Measurements from ENCODE around the gene SCARB1. TPM values are rescaled to one million over a fixed set of nuclear protein-coding genes. Genes with fewer than 3 reads are reported as not detected.

Gene SCARB1
- total and polyA plus RNA-seq, 2 of the 13 experiments (the other 11 are each of a cell fraction or from before 2014, with no cell fraction given): 63.4 to 160 TPM

GRCh38 chr12:124782132-124782531 lies 81.5 kb downstream of the SCARB1 start:
- no peak for FAIRE-seq

GRCh38 chr12:124780752-124781685 lies 82.6 kb downstream of the SCARB1 start:
- WGBS (ENCODE audit: low lambda C conversion rate): over 99% methylated on average over 12 of the region's 16 CpGs
- Histone ChIP-seq H4K20me1 (ENCODE audit: insufficient read depth, low read length) (no peaks in the 10 kb centered on the region), H3K4me3 (replicated peaks in 1 of 3; ENCODE audit: insufficient read depth in 1 of 3, low read depth in 2 of 3, low read length in 3 of 3) (no peak overlapping the region), H3K9me3 (ENCODE audit: low read length) (no peaks in the 10 kb centered on the region), H3K27ac (ENCODE audit: extremely low read length, insufficient read depth, low read length) (no peak overlapping the region), H3K27me3 (ENCODE audit: control insufficient read depth in 1 of 2, insufficient read depth in 2 of 2, low read length in 2 of 2) (no peaks in the 10 kb centered on the region), H3K9ac (ENCODE audit: insufficient read depth, low read depth, low read length) (no peak overlapping the region), H3K4me1 (ENCODE audit: insufficient read depth, low read length) (peaks cover 41% of the 10 kb centered on the region), H3K4me2 (ENCODE audit: low read depth, low read length) (no peak overlapping the region), H3K36me3 (replicated peaks in 1 of 2; ENCODE audit: control insufficient read depth in 1 of 2, insufficient read depth in 2 of 2, low read length in 2 of 2) (peaks cover 20 to 36% of the 10 kb centered on the region in 2 experiments; a peak in 4 of 5 replicates), H2AFZ (ENCODE audit: low read length) (no peak overlapping the region), H3K79me2 (ENCODE audit: insufficient read depth, low read length) (no peaks in the 10 kb centered on the region)
- TF ChIP-seq ZNF790 (CRISPR knock-in tag; IDR thresholded peaks at IDR 0.05; ENCODE audit: borderline replicate concordance) (no peak), RBM22 (optimal IDR thresholded peaks at IDR 0.05; ENCODE audit: low read length) (peak; percentile 12), REL (CRISPR knock-in tag; conservative IDR thresholded peaks at IDR 0.05) (no peak), ZNF598 (CRISPR knock-in tag; IDR thresholded peaks at IDR 0.05; ENCODE audit: borderline replicate concordance) (no peak), MYPOP (CRISPR knock-in tag; IDR thresholded peaks at IDR 0.05) (no peak), HMG20B (CRISPR knock-in tag; conservative IDR thresholded peaks at IDR 0.05) (no peak), ZBTB34 (CRISPR knock-in tag; IDR thresholded peaks at IDR 0.05) (no peak), AGO2 (optimal IDR thresholded peaks at IDR 0.05; ENCODE audit: low read depth, low read length) (peak; percentile 50), ZNF263 (CRISPR knock-in tag; IDR thresholded peaks at IDR 0.05) (no peak), ZNF605 (CRISPR knock-in tag; IDR thresholded peaks at IDR 0.05) (no peak)
- in situ Hi-C loops (cut with HindIII; ENCODE audit: extremely low pct_ligation_motif_present, low pct_unique_long_range_greater_than_20kb): no loop called here
- ATAC-seq (no peak), FAIRE-seq (no peak), DNase-seq (ENCODE audit: low spot score) (no peak)
- ChIA-PET CTCF (ENCODE audit: low intra/inter-chr PET ratio, low total read pairs) (no interaction called here), POLR2A (interaction anchor here (1.0 to 1.1 kb wide), 2 partner anchors 48 to 126 kb away, joined by 3 read pairs; no protein-coding TSS in a partner anchor)
- intact Hi-C loops (cut with micrococcal nuclease; ENCODE audit: unreplicated experiment): no loop called here
- no TSS peak for BruUV-seq (replicated peaks)

More at GRCh38 chr12:124782132-124782531, 81.5 kb downstream of the SCARB1 start:
- in situ Hi-C loops (cut with HindIII; ENCODE audit: extremely low pct_ligation_motif_present, low pct_unique_long_range_greater_than_20kb) (no loop called here), intact Hi-C loops (cut with micrococcal nuclease; ENCODE audit: unreplicated experiment) (no loop called here)
- H3K4me1 ChIP-seq (ENCODE audit: insufficient read depth, low read length): peaks cover 30% of the 10 kb centered on the region
- ChIA-PET CTCF (ENCODE audit: low intra/inter-chr PET ratio, low total read pairs) (no interaction called here), POLR2A (no interaction called here)
- H3K4me3 ChIP-seq (replicated peaks in 1 of 3; ENCODE audit: insufficient read depth in 1 of 3, low read depth in 2 of 3, low read length in 3 of 3): no peak overlapping the region
- ATAC-seq (no peak), DNase-seq (ENCODE audit: low spot score) (no peak)
- no peaks in the 10 kb centered on the region for H3K79me2 ChIP-seq (ENCODE audit: insufficient read depth, low read length)
- no peak overlapping the region for H2AFZ ChIP-seq (ENCODE audit: low read length)
- H3K36me3 ChIP-seq (replicated peaks in 1 of 2; ENCODE audit: control insufficient read depth in 1 of 2, insufficient read depth in 2 of 2, low read length in 2 of 2): peaks cover 28 to 46% of the 10 kb centered on the region in 2 experiments
- WGBS (ENCODE audit: low lambda C conversion rate): 97% methylated on average over 2 of the region's 2 CpGs
- H3K9ac ChIP-seq (ENCODE audit: insufficient read depth, low read depth, low read length): no peak overlapping the region
- no TSS peak for BruUV-seq (replicated peaks)
- TF ChIP-seq MZF1 (CRISPR knock-in tag; IDR thresholded peaks at IDR 0.05; ENCODE audit: borderline replicate concordance) (no peak), NCOA1 (CRISPR knock-in tag; IDR thresholded peaks at IDR 0.05) (no peak), ZNF350 (CRISPR knock-in tag; IDR thresholded peaks at IDR 0.05; ENCODE audit: borderline replicate concordance, low read depth) (no peak), CEBPB (IDR thresholded peaks at IDR 0.05; ENCODE audit: borderline replicate concordance, low read depth, low read length) (0 out of 2 replicates have a peak, but pooled peaks have one; percentile 5), ZBTB38 (CRISPR knock-in tag; IDR thresholded peaks at IDR 0.05) (no peak)
- no peaks in the 10 kb centered on the region for H4K20me1 ChIP-seq (ENCODE audit: insufficient read depth, low read length)
- no peaks in the 10 kb centered on the region for H3K9me3 ChIP-seq (ENCODE audit: low read length)
- H3K4me2 ChIP-seq (ENCODE audit: low read depth, low read length): no peak overlapping the region
- H3K27ac ChIP-seq (ENCODE audit: extremely low read length, insufficient read depth, low read length): no peak overlapping the region
- H3K27me3 ChIP-seq (ENCODE audit: control insufficient read depth in 1 of 2, insufficient read depth in 2 of 2, low read length in 2 of 2): no peaks in the 10 kb centered on the region
